CD14-positive monocyte (primary cell): Measurements from ENCODE around the gene XXYLT1. TPM values are rescaled to one million over a fixed set of nuclear protein-coding genes. Genes with fewer than 3 reads are reported as not detected.

ENCODE experiments used
- DNase-seq, 3 donors: peaks; one replicate each; pipeline ENCODE4 v3.0.0-alpha.2; 2011 to 2022
- H2AFZ ChIP-seq: 2 replicates; pipeline ENCODE4 v1.6.0; 2012; ENCODE audit warnings: mild to moderate bottlenecking, low read depth, low read length, inconsistent platforms; ENCODE audit not compliant: insufficient read depth, poor library complexity, severe bottlenecking
- H3K27ac ChIP-seq, 2 donors: 1 replicate in 1 of 2; 2 replicates in 1 of 2; pipeline ENCODE4 v1.5.1; 2012 to 2013; ENCODE audit warnings: low read length in 2 of 2, control low read depth in 1 of 2, inconsistent platforms in 1 of 2, low read depth in 1 of 2, mild to moderate bottlenecking in 1 of 2
- H3K27me3 ChIP-seq, 2 donors: one replicate each; pipeline versions ENCODE4 v1.6.0 to v1.6.1; 2011 to 2013; ENCODE audit warnings: low read length in 2 of 2; ENCODE audit not compliant: control insufficient read depth in 2 of 2, insufficient read depth in 2 of 2
- H3K36me3 ChIP-seq, 2 donors: replicated peaks in 1 of 2; 1 replicate in 1 of 2; 2 replicates in 1 of 2; pipeline versions ENCODE4 v1.5.1 to v1.6.1; 2012 to 2013; ENCODE audit warnings: low read length in 2 of 2, control low read depth in 1 of 2, inconsistent platforms in 1 of 2, mild to moderate bottlenecking in 1 of 2; ENCODE audit not compliant: insufficient read depth in 2 of 2, control insufficient read depth in 1 of 2
- H3K4me1 ChIP-seq, 2 donors: 1 replicate in 1 of 2; 2 replicates in 1 of 2; pipeline versions ENCODE4 v1.5.1 to v1.6.1; 2012 to 2013; ENCODE audit warnings: low read length in 2 of 2, control low read depth in 1 of 2, inconsistent platforms in 1 of 2, mild to moderate bottlenecking in 1 of 2, moderate library complexity in 1 of 2; ENCODE audit not compliant: insufficient read depth in 2 of 2, control insufficient read depth in 1 of 2
- H3K4me2 ChIP-seq: replicated peaks from 2 replicates; pipeline ENCODE3; 2012; ENCODE audit warnings: low read length, moderate library complexity, mild to moderate bottlenecking; ENCODE audit not compliant: poor library complexity, severe bottlenecking; ENCODE audit errors: extremely low read depth
- H3K4me3 ChIP-seq, 3 experiments: fragments of 200-600 bp in 1 of 3; sonication (generic) in 1 of 3; replicated peaks in 1 of 3; 1 replicate in 2 of 3; 2 replicates in 1 of 3; pipeline ENCODE4 v1.5.1; 2011 to 2013; ENCODE audit warnings: low read length in 3 of 3, mild to moderate bottlenecking in 3 of 3, control low read depth in 2 of 3, low read depth in 2 of 3, inconsistent platforms in 1 of 3, moderate library complexity in 1 of 3
- H3K79me2 ChIP-seq: 2 replicates; pipeline ENCODE4 v1.6.0; 2012; ENCODE audit warnings: mild to moderate bottlenecking, control low read depth, inconsistent platforms, low read length, moderate library complexity; ENCODE audit not compliant: insufficient read depth
- H3K9ac ChIP-seq: 2 replicates; pipeline ENCODE4 v1.6.0; 2017; ENCODE audit warnings: low read length, mild to moderate bottlenecking; ENCODE audit not compliant: insufficient read depth, poor library complexity, severe bottlenecking
- H3K9me3 ChIP-seq, 2 donors: replicated peaks in 1 of 2; 1 replicate in 1 of 2; 2 replicates in 1 of 2; pipeline versions ENCODE4 v1.5.1 to v1.6.1; 2012 to 2013; ENCODE audit warnings: low read length in 2 of 2, control low read depth in 1 of 2; ENCODE audit not compliant: control insufficient read depth in 1 of 2, insufficient read depth in 1 of 2
- H4K20me1 ChIP-seq: 2 replicates; pipeline ENCODE4 v1.6.0; 2012; ENCODE audit warnings: mild to moderate bottlenecking, low read length, control low read depth, moderate library complexity; ENCODE audit not compliant: insufficient read depth
- H3K27ac Mint-ChIP-seq, 7 donors: one replicate each; pipeline ENCODE4 v1.8.0; 2020; ENCODE audit warnings: mild to moderate bottlenecking in 7 of 7, mixed read lengths in 7 of 7, moderate library complexity in 6 of 7, inconsistent platforms in 2 of 7
- H3K27me3 Mint-ChIP-seq, 3 donors: one replicate each; pipeline ENCODE4 v1.8.0; 2021 to 2022; ENCODE audit warnings: low read depth in 3 of 3, mild to moderate bottlenecking in 3 of 3, mixed read lengths in 3 of 3, moderate library complexity in 3 of 3, inconsistent platforms in 1 of 3
- H3K36me3 Mint-ChIP-seq, 2 donors: one replicate each; pipeline ENCODE4 v1.8.0; 2020; ENCODE audit warnings: mixed read lengths in 2 of 2, inconsistent platforms in 1 of 2, mild to moderate bottlenecking in 1 of 2
- H3K4me1 Mint-ChIP-seq: one replicate; pipeline ENCODE4 v1.8.0; 2020; ENCODE audit warnings: mild to moderate bottlenecking, mixed read lengths
- H3K4me3 Mint-ChIP-seq, 2 donors: one replicate each; pipeline ENCODE4 v1.8.0; 2020; ENCODE audit warnings: mild to moderate bottlenecking in 2 of 2, mixed read lengths in 2 of 2, moderate library complexity in 1 of 2
- H3K9me3 Mint-ChIP-seq, 7 donors: one replicate each; pipeline ENCODE4 v1.8.0; 2020 to 2022; ENCODE audit warnings: mixed read lengths in 7 of 7, mild to moderate bottlenecking in 6 of 7, moderate library complexity in 6 of 7, inconsistent platforms in 2 of 7
- whole genome bisulfite sequencing: methylation state at CpG from one replicate; pipeline ENCODE4 v1.1.5; 2013; ENCODE audit warnings: missing lambda C conversion rate; ENCODE audit not compliant: insufficient coverage; 5-methylcytosine and 5-hydroxymethylcytosine counted together
- intact Hi-C, 2 donors: fragments of 100-400 bp; cut with micrococcal nuclease; formaldehyde crosslinking; loops; one replicate each; pipeline versions ENCODE4 v1.15.0 to v1.15.1; 2023
- polyA plus RNA-seq, 3 donors: library from polyadenylated mRNA; depleted of rRNA in 1 of 3; unstranded in 2 of 3; stranded (reverse) in 1 of 3; fragments of 300-500 nt in 2 of 3; fragments of >200 nt in 1 of 3; fragmentation: Illumina TruSeq in 2 of 3; gene quantifications; 1 replicate in 2 of 3; 2 replicates in 1 of 3; pipeline ENCODE4 v1.2.3, GENCODE V29; 2012 to 2021
- TF ChIP-seq, protein P1 (sequence below): fragments of 200-600 bp; IDR thresholded peaks from one replicate; pipeline ENCODE4 v1.8.0; 2022; ENCODE audit warnings: antibody characterized with exemption, mild to moderate bottlenecking

Gene XXYLT1
- polyA plus RNA-seq, 3 donors: 11.8 to 13.5 (median 13.2) TPM

- intact Hi-C loops: no loop called here
- no peak overlapping the region for H3K27ac Mint-ChIP-seq
- Histone ChIP-seq H3K9ac (no peak overlapping the region), H3K27ac (no peak overlapping the region), H3K4me1 (peaks cover 2 to 8% of the 10 kb centered on the region in 2 donors), H2AFZ (no peak overlapping the region), H3K4me3 (no peak overlapping the region), H3K27me3 (no peaks in the 10 kb centered on the region), H3K36me3 (no peaks in the 10 kb centered on the region), H3K79me2 (no peaks in the 10 kb centered on the region), H3K4me2 (no peak overlapping the region), H3K9me3 (no peaks in the 10 kb centered on the region), H4K20me1 (peaks cover 4% of the 10 kb centered on the region)
- peaks cover 0 to 10% (median 0%) of the 10 kb centered on the region in 7 donors for H3K9me3 Mint-ChIP-seq
- peaks cover 0 to 4% (median 3%) of the 10 kb centered on the region in 3 donors for H3K27me3 Mint-ChIP-seq
- peaks cover 11% of the 10 kb centered on the region for H3K4me1 Mint-ChIP-seq
- peaks cover 0 to 6% of the 10 kb centered on the region in 2 donors for H3K36me3 Mint-ChIP-seq
- TF ChIP-seq, protein P1, sequence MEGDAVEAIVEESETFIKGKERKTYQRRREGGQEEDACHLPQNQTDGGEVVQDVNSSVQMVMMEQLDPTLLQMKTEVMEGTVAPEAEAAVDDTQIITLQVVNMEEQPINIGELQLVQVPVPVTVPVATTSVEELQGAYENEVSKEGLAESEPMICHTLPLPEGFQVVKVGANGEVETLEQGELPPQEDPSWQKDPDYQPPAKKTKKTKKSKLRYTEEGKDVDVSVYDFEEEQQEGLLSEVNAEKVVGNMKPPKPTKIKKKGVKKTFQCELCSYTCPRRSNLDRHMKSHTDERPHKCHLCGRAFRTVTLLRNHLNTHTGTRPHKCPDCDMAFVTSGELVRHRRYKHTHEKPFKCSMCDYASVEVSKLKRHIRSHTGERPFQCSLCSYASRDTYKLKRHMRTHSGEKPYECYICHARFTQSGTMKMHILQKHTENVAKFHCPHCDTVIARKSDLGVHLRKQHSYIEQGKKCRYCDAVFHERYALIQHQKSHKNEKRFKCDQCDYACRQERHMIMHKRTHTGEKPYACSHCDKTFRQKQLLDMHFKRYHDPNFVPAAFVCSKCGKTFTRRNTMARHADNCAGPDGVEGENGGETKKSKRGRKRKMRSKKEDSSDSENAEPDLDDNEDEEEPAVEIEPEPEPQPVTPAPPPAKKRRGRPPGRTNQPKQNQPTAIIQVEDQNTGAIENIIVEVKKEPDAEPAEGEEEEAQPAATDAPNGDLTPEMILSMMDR: no peak
- DNase-seq: no peak
- no peak overlapping the region for H3K4me3 Mint-ChIP-seq
- 95% methylated on average over 12 of the region's 12 CpGs for WGBS
Observed at GRCh38 chr3:195209847-195210265, 61.1 kb downstream of the XXYLT1 start.

DNA sequence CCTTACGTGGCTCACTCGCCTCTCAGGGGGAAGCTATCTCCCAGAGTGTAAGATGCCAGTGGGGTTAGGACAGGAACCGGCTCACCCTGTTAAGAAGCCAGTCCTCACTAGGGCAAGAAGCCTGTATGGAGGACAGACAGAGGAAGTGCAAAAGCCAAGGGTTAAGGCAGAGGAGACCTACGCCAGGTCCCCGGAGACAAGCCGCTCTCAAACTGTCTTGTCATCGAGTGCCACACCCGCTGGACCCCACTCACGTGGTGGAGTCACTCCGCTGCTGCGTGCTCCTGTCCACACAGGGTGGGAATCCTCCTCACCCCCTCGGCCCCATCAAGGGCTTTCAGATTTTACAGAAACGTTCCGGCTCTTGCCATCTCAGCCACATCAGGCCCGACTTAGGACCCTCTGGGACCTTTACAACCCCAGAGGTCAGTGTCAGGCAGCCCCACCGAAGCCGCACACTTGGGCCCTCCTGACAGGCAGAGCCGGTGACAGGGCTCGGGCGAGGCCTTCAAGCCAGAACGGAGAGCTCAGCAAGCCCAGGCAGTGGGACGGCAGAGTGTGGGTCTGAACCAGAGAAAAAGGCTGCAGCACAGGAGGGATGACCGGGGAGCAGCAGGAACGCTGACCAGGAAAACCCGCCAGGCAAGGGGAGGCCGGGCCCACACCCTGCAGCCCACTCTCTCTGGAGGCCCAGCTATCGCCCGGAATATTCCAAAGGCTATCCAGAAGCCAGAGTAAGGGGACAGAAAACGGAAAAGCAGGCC is 61.7 kb downstream of the XXYLT1 start:
- no peaks in the 10 kb centered on the region for H3K36me3 ChIP-seq
- no peaks in the 10 kb centered on the region for H3K9me3 ChIP-seq
- Mint-ChIP-seq H3K4me1 (peaks cover 17% of the 10 kb centered on the region), H3K9me3 (peaks cover 0 to 8% (median 0%) of the 10 kb centered on the region in 7 donors), H3K27me3 (peaks cover 0 to 4% (median 3%) of the 10 kb centered on the region in 3 donors), H3K36me3 (peaks cover 1 to 6% of the 10 kb centered on the region in 2 donors), H3K4me3 (no peak overlapping the region), H3K27ac (no peak overlapping the region)
- intact Hi-C loops: no loop called here
- H3K27ac ChIP-seq: no peak overlapping the region
- TF ChIP-seq, protein P1: no peak
- H3K4me2 ChIP-seq: no peak overlapping the region
- H3K4me1 ChIP-seq: peaks cover 8 to 14% of the 10 kb centered on the region in 2 donors
- 93% methylated on average over 28 of the region's 29 CpGs for WGBS
- no peak for DNase-seq
- H3K27me3 ChIP-seq: no peaks in the 10 kb centered on the region
- H2AFZ ChIP-seq: no peak overlapping the region
- no peaks in the 10 kb centered on the region for H3K79me2 ChIP-seq
- no peak overlapping the region for H3K9ac ChIP-seq
- H3K4me3 ChIP-seq: no peak overlapping the region
- peaks cover 8% of the 10 kb centered on the region for H4K20me1 ChIP-seq
